WTC11 (cell line): ENCODE data around the gene MBNL1. TPM values are rescaled to one million over a fixed set of nuclear protein-coding genes. Genes with fewer than 3 reads are reported as not detected.

ENCODE experiments used
- ATAC-seq: fragments of 200-7000 bp; cut with Tn5 transposase; 2 replicates; pipeline ENCODE4 v1.10.0; 2021; ENCODE audit warnings: mild to moderate bottlenecking, moderate library complexity
- CTCF ChIA-PET: fragments of 300-600 bp; sonication (Branson Sonifier 250); formaldehyde crosslinking; loops from one replicate; lab custom pipeline; 2021; ENCODE audit warnings: antibody characterized with exemption; lab: Charles Lee
- POLR2A ChIA-PET: fragments of 350-600 bp; sonication (Branson Sonifier 250); formaldehyde crosslinking; loops from one replicate; lab custom pipeline; 2021; ENCODE audit warnings: antibody characterized with exemption; lab: Charles Lee
- DNase-seq: peaks from one replicate; pipeline ENCODE4 v3.0.0; 2021; ENCODE audit warnings: low spot score
- H3K27ac Mint-ChIP-seq: 2 replicates; pipeline ENCODE4 v1.8.0; 2021; ENCODE audit warnings: mixed read lengths
- H3K27me3 Mint-ChIP-seq: 2 replicates; pipeline ENCODE4 v1.8.0; 2021; ENCODE audit warnings: low read depth, mild to moderate bottlenecking, moderate library complexity, mixed read lengths
- H3K36me3 Mint-ChIP-seq: 2 replicates; pipeline ENCODE4 v1.8.0; 2021; ENCODE audit warnings: mixed read lengths
- H3K4me1 Mint-ChIP-seq: 2 replicates; pipeline ENCODE4 v1.8.0; 2022; ENCODE audit warnings: mixed read lengths
- H3K4me3 Mint-ChIP-seq: 2 replicates; pipeline ENCODE4 v1.8.0; 2021; ENCODE audit warnings: mild to moderate bottlenecking, moderate library complexity, mixed read lengths
- H3K9me3 Mint-ChIP-seq: 2 replicates; pipeline ENCODE4 v1.8.0; 2021; ENCODE audit warnings: mixed read lengths
- CREM ChIP-seq: sonication (generic); formaldehyde crosslinking; IDR thresholded peaks from 2 replicates; pipeline ENCODE4 v1.8.1; 2022; ENCODE audit warnings: mild to moderate bottlenecking, missing genetic modification reagents, moderate library complexity
- FOXJ3 ChIP-seq: sonication (generic); formaldehyde crosslinking; IDR thresholded peaks from 2 replicates; pipeline ENCODE4 v1.9.0; 2021; ENCODE audit warnings: missing genetic modification reagents, mild to moderate bottlenecking, borderline replicate concordance
- FOXP1 ChIP-seq: sonication (generic); formaldehyde crosslinking; IDR thresholded peaks from 2 replicates; pipeline ENCODE4 v1.8.0; 2022; ENCODE audit warnings: missing genetic modification reagents, mild to moderate bottlenecking, moderate library complexity, borderline replicate concordance
- GABPB1 ChIP-seq: sonication (generic); formaldehyde crosslinking; IDR thresholded peaks from 2 replicates; pipeline ENCODE4 v1.8.1; 2023; ENCODE audit warnings: mild to moderate bottlenecking, missing genetic modification reagents
- MXD4 ChIP-seq: fragments of 250-450 bp; sonication (Bioruptor Pico); IDR thresholded peaks from 2 replicates; pipeline ENCODE4 v1.8.0; 2021; ENCODE audit warnings: mild to moderate bottlenecking, moderate library complexity, borderline replicate concordance
- NR1H2 ChIP-seq: sonication (generic); formaldehyde crosslinking; IDR thresholded peaks from 2 replicates; pipeline ENCODE4 v1.9.0; 2021; ENCODE audit warnings: mild to moderate bottlenecking, moderate library complexity, missing genetic modification reagents
- SP1 ChIP-seq: sonication (generic); formaldehyde crosslinking; conservative IDR thresholded peaks from 2 replicates; pipeline ENCODE4 v1.8.1; 2022; ENCODE audit warnings: missing genetic modification reagents
- ZNF121 ChIP-seq: sonication (generic); formaldehyde crosslinking; IDR thresholded peaks from 2 replicates; pipeline ENCODE4 v1.8.0; 2023; ENCODE audit warnings: missing genetic modification reagents
- ZNF138 ChIP-seq: sonication (generic); formaldehyde crosslinking; conservative IDR thresholded peaks from 2 replicates; pipeline ENCODE4 v1.8.1; 2022; ENCODE audit warnings: mild to moderate bottlenecking, moderate library complexity, missing genetic modification reagents
- total RNA-seq: library from RNA; stranded (reverse); gene quantifications from 3 replicates; pipeline ENCODE4 v1.2.3, GENCODE V29; 2021
- TF ChIP-seq, protein P1 (sequence below): sonication (generic); formaldehyde crosslinking; IDR thresholded peaks from 2 replicates; pipeline ENCODE4 v1.8.1; 2023; ENCODE audit warnings: mild to moderate bottlenecking, missing genetic modification reagents
- TF ChIP-seq, protein P2 (sequence below): fragments of 250-450 bp; sonication (Bioruptor Pico); IDR thresholded peaks from 2 replicates; pipeline ENCODE4 v1.8.0; 2021; ENCODE audit warnings: mild to moderate bottlenecking
- TF ChIP-seq, protein P3 (sequence below): sonication (generic); formaldehyde crosslinking; IDR thresholded peaks from 2 replicates; pipeline ENCODE4 v1.8.0; 2022; ENCODE audit warnings: mild to moderate bottlenecking, missing genetic modification reagents
- TF ChIP-seq, protein P4 (sequence below): sonication (generic); formaldehyde crosslinking; IDR thresholded peaks from 2 replicates; pipeline ENCODE4 v1.8.1; 2023; ENCODE audit warnings: mild to moderate bottlenecking, moderate library complexity, missing genetic modification reagents
- TF ChIP-seq, protein P5 (sequence below): sonication (generic); formaldehyde crosslinking; IDR thresholded peaks from 2 replicates; pipeline ENCODE4 v1.8.1; 2022; ENCODE audit warnings: mild to moderate bottlenecking, missing genetic modification reagents, moderate library complexity, borderline replicate concordance
- TF ChIP-seq, protein P6 (sequence below): fragments of 250-450 bp; sonication (Bioruptor Pico); IDR thresholded peaks from 2 replicates; pipeline ENCODE4 v1.9.0; 2021; ENCODE audit warnings: mild to moderate bottlenecking
- TF ChIP-seq, protein P7 (sequence below): sonication (generic); formaldehyde crosslinking; IDR thresholded peaks from 2 replicates; pipeline ENCODE4 v1.8.0; 2022; ENCODE audit warnings: mild to moderate bottlenecking, missing genetic modification reagents
- TF ChIP-seq, protein P8 (sequence below): sonication (generic); formaldehyde crosslinking; IDR thresholded peaks from 2 replicates; pipeline ENCODE4 v1.8.1; 2023; ENCODE audit warnings: mild to moderate bottlenecking, missing genetic modification reagents, moderate library complexity
- TF ChIP-seq, protein P9 (sequence below): sonication (generic); formaldehyde crosslinking; conservative IDR thresholded peaks from 2 replicates; pipeline ENCODE4 v1.8.1; 2022; ENCODE audit warnings: mild to moderate bottlenecking, missing genetic modification reagents

Gene MBNL1
- total RNA-seq, 1 experiment from 2014 or later: 20.4 TPM

DNA sequence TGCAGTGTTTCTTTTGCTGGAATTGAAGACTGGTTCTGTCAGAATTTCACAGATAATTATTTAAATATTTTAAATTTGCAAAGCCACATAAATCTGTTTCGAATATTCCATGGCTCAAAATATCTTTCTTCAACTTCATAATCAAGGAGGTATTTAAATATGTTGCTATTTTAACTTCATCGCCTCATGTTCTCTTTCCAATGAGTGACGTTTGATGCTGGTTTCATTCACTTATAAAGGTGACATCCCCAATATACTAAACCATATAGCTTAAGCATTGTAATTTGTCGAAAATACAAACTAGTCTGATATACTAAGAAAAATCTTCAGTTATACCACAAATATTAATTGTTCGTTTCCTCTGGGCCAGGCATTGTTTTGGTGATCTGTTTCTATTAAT, 22.5 kb downstream of the MBNL1 start:
- Mint-ChIP-seq H3K36me3 (no peaks in the 10 kb centered on the region), H3K4me1 (peaks cover 35% of the 10 kb centered on the region), H3K27ac (no peak overlapping the region), H3K9me3 (no peaks in the 10 kb centered on the region), H3K4me3 (no peak overlapping the region), H3K27me3 (no peaks in the 10 kb centered on the region)
- ChIA-PET CTCF (no interaction called here), POLR2A (no interaction called here)
- DNase-seq (no peak), ATAC-seq (no peak)
- TF ChIP-seq SP1: no peak
- TF ChIP-seq, protein P1, sequence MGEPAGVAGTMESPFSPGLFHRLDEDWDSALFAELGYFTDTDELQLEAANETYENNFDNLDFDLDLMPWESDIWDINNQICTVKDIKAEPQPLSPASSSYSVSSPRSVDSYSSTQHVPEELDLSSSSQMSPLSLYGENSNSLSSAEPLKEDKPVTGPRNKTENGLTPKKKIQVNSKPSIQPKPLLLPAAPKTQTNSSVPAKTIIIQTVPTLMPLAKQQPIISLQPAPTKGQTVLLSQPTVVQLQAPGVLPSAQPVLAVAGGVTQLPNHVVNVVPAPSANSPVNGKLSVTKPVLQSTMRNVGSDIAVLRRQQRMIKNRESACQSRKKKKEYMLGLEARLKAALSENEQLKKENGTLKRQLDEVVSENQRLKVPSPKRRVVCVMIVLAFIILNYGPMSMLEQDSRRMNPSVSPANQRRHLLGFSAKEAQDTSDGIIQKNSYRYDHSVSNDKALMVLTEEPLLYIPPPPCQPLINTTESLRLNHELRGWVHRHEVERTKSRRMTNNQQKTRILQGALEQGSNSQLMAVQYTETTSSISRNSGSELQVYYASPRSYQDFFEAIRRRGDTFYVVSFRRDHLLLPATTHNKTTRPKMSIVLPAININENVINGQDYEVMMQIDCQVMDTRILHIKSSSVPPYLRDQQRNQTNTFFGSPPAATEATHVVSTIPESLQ (CRISPR knock-in tag): no peak
- TF ChIP-seq, protein P2, sequence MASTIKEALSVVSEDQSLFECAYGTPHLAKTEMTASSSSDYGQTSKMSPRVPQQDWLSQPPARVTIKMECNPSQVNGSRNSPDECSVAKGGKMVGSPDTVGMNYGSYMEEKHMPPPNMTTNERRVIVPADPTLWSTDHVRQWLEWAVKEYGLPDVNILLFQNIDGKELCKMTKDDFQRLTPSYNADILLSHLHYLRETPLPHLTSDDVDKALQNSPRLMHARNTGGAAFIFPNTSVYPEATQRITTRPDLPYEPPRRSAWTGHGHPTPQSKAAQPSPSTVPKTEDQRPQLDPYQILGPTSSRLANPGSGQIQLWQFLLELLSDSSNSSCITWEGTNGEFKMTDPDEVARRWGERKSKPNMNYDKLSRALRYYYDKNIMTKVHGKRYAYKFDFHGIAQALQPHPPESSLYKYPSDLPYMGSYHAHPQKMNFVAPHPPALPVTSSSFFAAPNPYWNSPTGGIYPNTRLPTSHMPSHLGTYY (CRISPR knock-in tag): no peak
- TF ChIP-seq, protein P3, sequence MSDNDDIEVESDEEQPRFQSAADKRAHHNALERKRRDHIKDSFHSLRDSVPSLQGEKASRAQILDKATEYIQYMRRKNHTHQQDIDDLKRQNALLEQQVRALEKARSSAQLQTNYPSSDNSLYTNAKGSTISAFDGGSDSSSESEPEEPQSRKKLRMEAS: no peak
- TF ChIP-seq NR1H2 (CRISPR knock-in tag): no peak
- TF ChIP-seq, protein P4, sequence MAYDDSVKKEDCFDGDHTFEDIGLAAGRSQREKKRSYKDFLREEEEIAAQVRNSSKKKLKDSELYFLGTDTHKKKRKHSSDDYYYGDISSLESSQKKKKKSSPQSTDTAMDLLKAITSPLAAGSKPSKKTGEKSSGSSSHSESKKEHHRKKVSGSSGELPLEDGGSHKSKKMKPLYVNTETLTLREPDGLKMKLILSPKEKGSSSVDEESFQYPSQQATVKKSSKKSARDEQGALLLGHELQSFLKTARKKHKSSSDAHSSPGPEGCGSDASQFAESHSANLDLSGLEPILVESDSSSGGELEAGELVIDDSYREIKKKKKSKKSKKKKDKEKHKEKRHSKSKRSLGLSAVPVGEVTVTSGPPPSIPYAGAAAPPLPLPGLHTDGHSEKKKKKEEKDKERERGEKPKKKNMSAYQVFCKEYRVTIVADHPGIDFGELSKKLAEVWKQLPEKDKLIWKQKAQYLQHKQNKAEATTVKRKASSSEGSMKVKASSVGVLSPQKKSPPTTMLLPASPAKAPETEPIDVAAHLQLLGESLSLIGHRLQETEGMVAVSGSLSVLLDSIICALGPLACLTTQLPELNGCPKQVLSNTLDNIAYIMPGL (CRISPR knock-in tag): no peak
- TF ChIP-seq, protein P5, sequence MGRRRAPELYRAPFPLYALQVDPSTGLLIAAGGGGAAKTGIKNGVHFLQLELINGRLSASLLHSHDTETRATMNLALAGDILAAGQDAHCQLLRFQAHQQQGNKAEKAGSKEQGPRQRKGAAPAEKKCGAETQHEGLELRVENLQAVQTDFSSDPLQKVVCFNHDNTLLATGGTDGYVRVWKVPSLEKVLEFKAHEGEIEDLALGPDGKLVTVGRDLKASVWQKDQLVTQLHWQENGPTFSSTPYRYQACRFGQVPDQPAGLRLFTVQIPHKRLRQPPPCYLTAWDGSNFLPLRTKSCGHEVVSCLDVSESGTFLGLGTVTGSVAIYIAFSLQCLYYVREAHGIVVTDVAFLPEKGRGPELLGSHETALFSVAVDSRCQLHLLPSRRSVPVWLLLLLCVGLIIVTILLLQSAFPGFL: no peak
- TF ChIP-seq, protein P6, sequence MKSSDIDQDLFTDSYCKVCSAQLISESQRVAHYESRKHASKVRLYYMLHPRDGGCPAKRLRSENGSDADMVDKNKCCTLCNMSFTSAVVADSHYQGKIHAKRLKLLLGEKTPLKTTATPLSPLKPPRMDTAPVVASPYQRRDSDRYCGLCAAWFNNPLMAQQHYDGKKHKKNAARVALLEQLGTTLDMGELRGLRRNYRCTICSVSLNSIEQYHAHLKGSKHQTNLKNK (CRISPR knock-in tag): no peak
- TF ChIP-seq, protein P7, sequence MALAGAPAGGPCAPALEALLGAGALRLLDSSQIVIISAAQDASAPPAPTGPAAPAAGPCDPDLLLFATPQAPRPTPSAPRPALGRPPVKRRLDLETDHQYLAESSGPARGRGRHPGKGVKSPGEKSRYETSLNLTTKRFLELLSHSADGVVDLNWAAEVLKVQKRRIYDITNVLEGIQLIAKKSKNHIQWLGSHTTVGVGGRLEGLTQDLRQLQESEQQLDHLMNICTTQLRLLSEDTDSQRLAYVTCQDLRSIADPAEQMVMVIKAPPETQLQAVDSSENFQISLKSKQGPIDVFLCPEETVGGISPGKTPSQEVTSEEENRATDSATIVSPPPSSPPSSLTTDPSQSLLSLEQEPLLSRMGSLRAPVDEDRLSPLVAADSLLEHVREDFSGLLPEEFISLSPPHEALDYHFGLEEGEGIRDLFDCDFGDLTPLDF: no peak
- no peak for TF ChIP-seq CREM
- TF ChIP-seq FOXP1 (CRISPR knock-in tag): no peak
- TF ChIP-seq, protein P8, sequence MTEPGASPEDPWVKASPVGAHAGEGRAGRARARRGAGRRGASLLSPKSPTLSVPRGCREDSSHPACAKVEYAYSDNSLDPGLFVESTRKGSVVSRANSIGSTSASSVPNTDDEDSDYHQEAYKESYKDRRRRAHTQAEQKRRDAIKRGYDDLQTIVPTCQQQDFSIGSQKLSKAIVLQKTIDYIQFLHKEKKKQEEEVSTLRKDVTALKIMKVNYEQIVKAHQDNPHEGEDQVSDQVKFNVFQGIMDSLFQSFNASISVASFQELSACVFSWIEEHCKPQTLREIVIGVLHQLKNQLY: no peak

DNA sequence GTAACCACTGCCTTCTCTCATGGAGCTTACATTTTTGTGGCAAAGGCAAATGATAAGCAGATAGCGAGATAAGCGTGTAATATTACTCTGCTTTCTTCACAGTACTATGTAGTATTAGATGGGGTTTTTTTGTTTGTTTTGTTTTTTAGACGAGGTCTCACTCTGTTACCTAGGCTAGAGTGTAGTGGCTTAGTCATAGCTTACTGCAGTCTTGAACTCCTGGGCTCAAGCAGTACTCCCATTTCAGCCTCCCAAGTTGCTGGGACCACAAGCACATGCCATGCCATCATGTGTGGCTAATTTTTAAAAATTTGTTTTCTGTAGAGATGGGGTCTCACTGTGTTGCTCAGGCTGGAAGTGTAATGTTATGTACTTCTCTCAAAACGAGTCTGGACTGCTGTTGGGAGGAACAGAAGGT, 22.9 kb downstream of the MBNL1 start:
- H3K27ac Mint-ChIP-seq: no peak overlapping the region
- H3K36me3 Mint-ChIP-seq: no peaks in the 10 kb centered on the region
- CTCF ChIA-PET: no interaction called here
- H3K4me1 Mint-ChIP-seq: peaks cover 36% of the 10 kb centered on the region
- H3K27me3 Mint-ChIP-seq: no peaks in the 10 kb centered on the region
- H3K9me3 Mint-ChIP-seq: no peaks in the 10 kb centered on the region
- no peak overlapping the region for H3K4me3 Mint-ChIP-seq
- DNase-seq: no peak
- no peak for TF ChIP-seq MXD4
- no peak for TF ChIP-seq ZNF138 (CRISPR knock-in tag)
- 0 out of 2 replicates have a peak, but pooled peaks have one; percentile 18 for TF ChIP-seq ZNF121 (CRISPR knock-in tag)
- TF ChIP-seq GABPB1 (CRISPR knock-in tag): no peak
- TF ChIP-seq, protein P9, sequence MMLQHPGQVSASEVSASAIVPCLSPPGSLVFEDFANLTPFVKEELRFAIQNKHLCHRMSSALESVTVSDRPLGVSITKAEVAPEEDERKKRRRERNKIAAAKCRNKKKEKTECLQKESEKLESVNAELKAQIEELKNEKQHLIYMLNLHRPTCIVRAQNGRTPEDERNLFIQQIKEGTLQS (CRISPR knock-in tag): no peak
- no peak for TF ChIP-seq FOXJ3 (CRISPR knock-in tag)
- TF ChIP-seq, all 79 proteins: peak for 1
- no peak for ATAC-seq
- POLR2A ChIA-PET: no interaction called here
